Measurements from ENCODE around the gene CDK12.
"Not testable (repeated sequence)": the region's sequence is repeated elsewhere in the genome, so short reads cannot be mapped to it uniquely, and the experiment has no call there.

Gene CDK12

DNA sequence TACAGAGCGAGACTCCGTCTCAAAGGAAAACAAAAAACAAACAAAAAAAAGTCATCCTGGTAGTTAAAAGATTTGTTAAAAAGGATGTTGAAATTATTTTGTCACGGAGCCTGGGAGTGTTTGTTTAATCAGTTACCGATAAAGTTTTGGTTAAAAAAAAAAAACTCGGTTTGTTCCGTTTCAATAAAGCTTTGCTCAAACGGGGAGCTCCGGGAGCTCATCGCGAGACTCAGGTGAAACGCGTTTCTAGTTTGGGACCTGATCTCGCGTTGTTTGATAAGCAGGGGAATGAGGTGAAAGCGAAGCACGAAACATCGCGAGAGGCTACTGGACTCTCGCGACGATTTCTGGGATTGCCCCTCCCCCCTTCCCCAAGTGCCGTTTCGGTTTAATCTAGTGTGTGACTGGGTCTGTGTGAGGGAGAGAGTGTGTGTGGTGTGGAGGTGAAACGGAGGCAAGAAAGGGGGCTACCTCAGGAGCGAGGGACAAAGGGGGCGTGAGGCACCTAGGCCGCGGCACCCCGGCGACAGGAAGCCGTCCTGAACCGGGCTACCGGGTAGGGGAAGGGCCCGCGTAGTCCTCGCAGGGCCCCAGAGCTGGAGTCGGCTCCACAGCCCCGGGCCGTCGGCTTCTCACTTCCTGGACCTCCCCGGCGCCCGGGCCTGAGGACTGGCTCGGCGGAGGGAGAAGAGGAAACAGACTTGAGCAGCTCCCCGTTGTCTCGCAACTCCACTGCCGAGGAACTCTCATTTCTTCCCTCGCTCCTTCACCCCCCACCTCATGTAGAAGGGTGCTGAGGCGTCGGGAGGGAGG is at the start of gene CDK12:
Gene CDK12 (plus strand): TSS at position 374 of the 813 bp plus-strand sequence. CDS start 586 bp downstream, outside the sequence.
- peak; percentile 92 for DNase-seq
- peak; percentile 90 for ATAC-seq
- Mint-ChIP-seq H3K27ac (peak within 1 kb of the TSS; percentile 98), H3K27me3 (no peaks in the 10 kb centered on the region), H3K36me3 (ENCODE audit: low read depth) (peaks cover 28% of the 10 kb centered on the region), H3K4me3 (peak within 1 kb of the TSS; percentile 91), H3K4me1 (peaks cover 32% of the 10 kb centered on the region), H3K9me3 (no peaks in the 10 kb centered on the region)

DNA sequence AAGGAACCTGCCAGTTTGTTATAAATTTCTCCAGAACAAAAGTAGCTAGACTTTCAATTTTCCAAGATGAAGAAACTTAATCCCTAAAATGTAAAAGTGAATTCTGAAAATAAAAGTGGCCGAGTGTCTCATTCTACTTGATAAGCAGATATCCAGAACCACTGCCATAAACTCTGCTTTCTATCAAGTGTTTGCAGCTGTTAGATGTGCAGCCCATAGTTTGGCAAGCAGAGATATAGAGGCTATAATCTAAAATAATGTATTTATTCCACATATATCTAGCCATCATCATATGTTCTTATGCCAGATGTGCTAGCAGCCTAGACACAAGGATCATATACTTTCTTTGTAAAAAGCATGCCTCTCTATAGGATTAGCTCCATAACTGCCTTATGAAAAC is 45.1 kb upstream of the CDK12 start:
- Mint-ChIP-seq H3K9me3 (no peaks in the 10 kb centered on the region), H3K27me3 (no peaks in the 10 kb centered on the region), H3K4me3 (no peak overlapping the region), H3K36me3 (ENCODE audit: low read depth) (peaks cover 38% of the 10 kb centered on the region), H3K4me1 (no peaks in the 10 kb centered on the region), H3K27ac (no peak overlapping the region)
- no peak for DNase-seq
- no peak for ATAC-seq

DNA sequence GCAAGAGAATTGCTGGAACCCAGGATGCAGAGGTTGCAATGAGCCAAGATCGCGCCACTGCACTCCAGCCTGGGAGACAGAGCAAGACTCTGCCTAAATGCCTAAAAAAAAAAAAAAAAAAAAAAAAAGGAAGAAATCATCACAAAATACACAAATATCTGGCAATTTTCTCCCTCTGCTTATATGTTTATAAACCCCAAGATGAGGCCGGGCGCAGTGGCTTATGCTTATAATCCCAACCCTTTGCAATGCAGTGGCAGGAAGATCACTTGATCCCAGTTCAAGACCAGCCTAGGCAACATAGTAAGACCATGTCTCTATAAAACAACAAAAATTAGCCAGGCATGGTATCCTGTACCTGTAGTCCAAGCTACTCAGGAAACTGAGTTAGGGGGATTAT is 31.7 kb upstream of the CDK12 start:
- Mint-ChIP-seq H3K4me3 (no peak overlapping the region), H3K36me3 (ENCODE audit: low read depth) (peaks cover 27% of the 10 kb centered on the region), H3K9me3 (no peaks in the 10 kb centered on the region), H3K27ac (no peak overlapping the region), H3K27me3 (no peaks in the 10 kb centered on the region), H3K4me1 (no peaks in the 10 kb centered on the region)
- ATAC-seq (no peak), DNase-seq (no peak)

DNA sequence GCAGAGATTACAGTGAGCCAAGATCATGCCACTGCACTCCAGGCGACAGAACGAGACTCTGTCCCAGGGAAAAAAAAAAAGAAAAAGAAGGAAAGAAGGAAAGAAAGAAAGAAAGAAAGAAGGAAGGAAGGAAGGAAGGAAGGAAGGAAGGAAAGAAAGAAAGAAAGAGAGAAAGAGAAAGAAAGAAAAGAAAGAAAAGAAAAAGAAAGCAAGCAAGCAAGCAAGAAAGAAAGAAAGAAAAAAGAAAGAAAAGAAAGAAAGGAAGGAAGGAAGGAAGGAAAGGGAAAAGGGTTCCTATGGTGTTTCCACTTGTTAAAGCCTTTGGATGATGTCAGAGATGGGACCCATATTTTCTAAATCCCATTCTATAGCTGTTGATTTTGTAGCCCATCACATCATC is 21.4 kb upstream of the CDK12 start:
- H3K4me3 Mint-ChIP-seq, H3K4me1 Mint-ChIP-seq, ATAC-seq, H3K9me3 Mint-ChIP-seq, H3K27me3 Mint-ChIP-seq, H3K27ac Mint-ChIP-seq, DNase-seq: not testable (repeated sequence)
- peaks cover 43% of the 10 kb centered on the region for H3K36me3 Mint-ChIP-seq (ENCODE audit: low read depth)

GRCh38 chr17:39443326-39443725 is 18.0 kb upstream of the CDK12 start:
- Mint-ChIP-seq H3K4me3 (no peak overlapping the region), H3K27me3 (no peaks in the 10 kb centered on the region), H3K4me1 (peaks cover 5% of the 10 kb centered on the region), H3K9me3 (no peaks in the 10 kb centered on the region), H3K36me3 (ENCODE audit: low read depth) (peaks cover 51% of the 10 kb centered on the region), H3K27ac (no peak overlapping the region)
- ATAC-seq (no peak), DNase-seq (no peak)

GRCh38 chr17:39447561-39447960 is 13.7 kb upstream of the CDK12 start:
- no peak for ATAC-seq
- Mint-ChIP-seq H3K4me3 (no peak overlapping the region), H3K9me3 (no peaks in the 10 kb centered on the region), H3K36me3 (ENCODE audit: low read depth) (peaks cover 38% of the 10 kb centered on the region), H3K27me3 (no peaks in the 10 kb centered on the region), H3K27ac (no peak overlapping the region), H3K4me1 (peaks cover 29% of the 10 kb centered on the region)
- no peak for DNase-seq

DNA sequence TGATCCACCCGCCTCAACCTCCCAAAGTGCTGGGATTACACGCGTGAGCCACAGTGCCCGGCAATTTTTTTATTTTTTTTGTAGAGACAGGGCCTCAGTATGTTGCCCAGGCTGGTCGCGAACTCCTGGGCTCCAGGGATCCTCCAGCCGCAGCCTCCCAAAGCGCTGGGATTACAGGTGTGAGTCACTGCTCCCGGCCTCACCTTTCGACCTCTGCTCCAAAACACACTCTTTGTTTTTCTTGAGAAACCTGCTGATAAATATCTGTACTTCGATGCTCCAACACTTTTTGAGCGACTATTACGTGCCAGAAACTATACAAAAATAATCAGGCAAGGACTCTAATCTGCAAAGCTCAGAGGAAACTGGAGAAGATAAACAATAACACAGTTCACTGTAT is 11.2 kb upstream of the CDK12 start:
- Mint-ChIP-seq H3K9me3 (no peaks in the 10 kb centered on the region), H3K4me1 (peaks cover 29% of the 10 kb centered on the region), H3K36me3 (ENCODE audit: low read depth) (peaks cover 24% of the 10 kb centered on the region), H3K4me3 (peak overlapping the region; percentile 97), H3K27me3 (no peaks in the 10 kb centered on the region), H3K27ac (peak overlapping the region; percentile 97)
- ATAC-seq (no peak), DNase-seq (no peak)

DNA sequence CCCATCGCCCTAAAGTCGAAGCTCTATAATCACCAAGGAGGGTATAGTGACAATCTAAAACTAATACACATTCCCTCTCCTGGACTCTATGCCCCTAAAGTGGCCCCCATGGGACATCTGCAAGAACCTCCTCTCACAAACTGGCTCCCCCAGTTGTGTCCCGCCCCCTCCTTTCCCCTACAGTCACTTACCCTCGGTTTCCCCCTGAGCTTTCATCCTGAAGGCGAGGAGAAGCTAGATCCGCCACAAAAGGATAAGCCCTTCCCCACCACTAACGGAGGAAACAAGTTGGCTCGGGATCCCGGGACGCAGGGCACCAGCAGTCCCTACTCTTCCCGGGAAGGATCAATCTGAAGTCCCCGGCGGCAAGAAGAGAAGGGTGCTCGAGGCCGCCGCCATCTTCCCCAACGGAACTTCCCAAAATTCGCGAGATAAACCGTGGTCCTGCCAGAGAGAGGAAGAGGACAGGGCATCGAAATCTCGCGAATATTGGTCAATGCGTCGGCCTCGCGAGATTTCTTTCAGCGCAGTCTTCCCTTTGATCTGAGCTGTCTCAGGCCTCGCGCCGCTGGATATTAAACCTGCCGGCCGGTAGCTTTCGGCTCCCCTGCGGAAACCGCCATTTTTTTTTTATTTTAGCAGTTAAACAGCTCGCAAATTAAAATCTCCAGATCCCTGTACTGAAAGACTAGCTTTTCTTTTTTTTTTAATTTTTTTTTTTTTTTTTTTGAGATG is 10.3 kb upstream of the CDK12 start, which contains the start of gene MED1:
Gene MED1 (minus strand): TSS at position 417 of the 735 bp plus-strand sequence. CDS start 201 bp downstream, at position 216.
- peaks cover 21% of the 10 kb centered on the region for H3K36me3 Mint-ChIP-seq (ENCODE audit: low read depth)
- ATAC-seq: peak; percentile 100
- DNase-seq: peak; percentile 90
- peak within 1 kb of the TSS; percentile 97 for H3K27ac Mint-ChIP-seq
- no peaks in the 10 kb centered on the region for H3K9me3 Mint-ChIP-seq
- H3K4me1 Mint-ChIP-seq: peaks cover 29% of the 10 kb centered on the region
- H3K27me3 Mint-ChIP-seq: no peaks in the 10 kb centered on the region
- H3K4me3 Mint-ChIP-seq: peak within 1 kb of the TSS; percentile 97

DNA sequence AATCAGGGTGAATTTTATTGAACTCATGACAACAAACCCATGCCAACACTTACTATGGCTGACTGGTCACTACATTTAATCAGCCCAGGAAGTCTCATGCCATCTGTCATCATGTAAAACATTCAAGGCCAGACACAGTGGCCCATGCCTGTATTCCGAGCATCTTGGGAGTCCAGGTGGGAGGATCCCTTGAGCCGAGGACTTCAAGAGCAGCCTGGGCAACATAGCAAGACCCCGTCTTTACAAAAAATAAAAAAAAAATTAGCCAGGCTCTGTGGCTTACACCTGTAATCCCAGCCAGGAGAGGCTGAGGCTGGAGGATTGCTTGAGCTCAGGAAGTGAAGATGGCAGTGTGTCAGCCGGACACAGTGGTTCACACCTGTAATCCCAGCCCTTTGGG is 5.4 kb upstream of the CDK12 start:
- Mint-ChIP-seq H3K4me1 (peaks cover 15% of the 10 kb centered on the region), H3K4me3 (no peak overlapping the region), H3K27ac (no peak overlapping the region), H3K9me3 (no peaks in the 10 kb centered on the region), H3K27me3 (no peaks in the 10 kb centered on the region), H3K36me3 (ENCODE audit: low read depth) (no peaks in the 10 kb centered on the region)
- ATAC-seq (no peak), DNase-seq (no peak)

DNA sequence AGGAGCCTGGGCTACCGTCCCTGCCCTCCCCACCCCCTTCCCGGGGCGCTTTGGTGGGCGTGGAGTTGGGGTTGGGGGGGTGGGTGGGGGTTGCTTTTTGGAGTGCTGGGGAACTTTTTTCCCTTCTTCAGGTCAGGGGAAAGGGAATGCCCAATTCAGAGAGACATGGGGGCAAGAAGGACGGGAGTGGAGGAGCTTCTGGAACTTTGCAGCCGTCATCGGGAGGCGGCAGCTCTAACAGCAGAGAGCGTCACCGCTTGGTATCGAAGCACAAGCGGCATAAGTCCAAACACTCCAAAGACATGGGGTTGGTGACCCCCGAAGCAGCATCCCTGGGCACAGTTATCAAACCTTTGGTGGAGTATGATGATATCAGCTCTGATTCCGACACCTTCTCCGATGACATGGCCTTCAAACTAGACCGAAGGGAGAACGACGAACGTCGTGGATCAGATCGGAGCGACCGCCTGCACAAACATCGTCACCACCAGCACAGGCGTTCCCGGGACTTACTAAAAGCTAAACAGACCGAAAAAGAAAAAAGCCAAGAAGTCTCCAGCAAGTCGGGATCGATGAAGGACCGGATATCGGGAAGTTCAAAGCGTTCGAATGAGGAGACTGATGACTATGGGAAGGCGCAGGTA is 762 bp downstream of the CDK12 start:
- Mint-ChIP-seq H3K4me1 (peaks cover 37% of the 10 kb centered on the region), H3K4me3 (peak overlapping the region; percentile 91), H3K9me3 (no peaks in the 10 kb centered on the region), H3K27me3 (no peaks in the 10 kb centered on the region), H3K27ac (peak overlapping the region; percentile 98), H3K36me3 (ENCODE audit: low read depth) (peaks cover 31% of the 10 kb centered on the region)
- ATAC-seq: peak; percentile 6
- DNase-seq: no peak

DNA sequence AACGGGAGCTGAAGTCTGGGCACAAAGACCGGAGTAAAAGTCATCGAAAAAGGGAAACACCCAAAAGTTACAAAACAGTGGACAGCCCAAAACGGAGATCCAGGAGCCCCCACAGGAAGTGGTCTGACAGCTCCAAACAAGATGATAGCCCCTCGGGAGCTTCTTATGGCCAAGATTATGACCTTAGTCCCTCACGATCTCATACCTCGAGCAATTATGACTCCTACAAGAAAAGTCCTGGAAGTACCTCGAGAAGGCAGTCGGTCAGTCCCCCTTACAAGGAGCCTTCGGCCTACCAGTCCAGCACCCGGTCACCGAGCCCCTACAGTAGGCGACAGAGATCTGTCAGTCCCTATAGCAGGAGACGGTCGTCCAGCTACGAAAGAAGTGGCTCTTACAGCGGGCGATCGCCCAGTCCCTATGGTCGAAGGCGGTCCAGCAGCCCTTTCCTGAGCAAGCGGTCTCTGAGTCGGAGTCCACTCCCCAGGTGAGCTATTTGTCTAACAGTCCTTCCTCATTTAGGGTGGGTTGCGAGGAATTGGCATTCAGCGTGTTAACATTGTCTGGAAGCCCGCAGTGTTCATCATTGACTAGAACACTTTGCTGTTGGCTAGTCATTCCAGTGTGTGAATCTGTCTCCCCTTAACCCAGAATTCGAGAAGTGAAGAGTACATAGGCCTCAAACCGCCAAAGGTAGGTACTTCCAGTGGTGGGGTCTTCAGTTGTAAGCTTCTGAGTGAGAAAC is 1.5 kb downstream of the CDK12 start:
- peaks cover 38% of the 10 kb centered on the region for H3K36me3 Mint-ChIP-seq (ENCODE audit: low read depth)

GRCh38 chr17:39464639-39465181 is 3.4 kb downstream of the CDK12 start:
- not testable (repeated sequence) for ATAC-seq, H3K9me3 Mint-ChIP-seq, H3K27me3 Mint-ChIP-seq, DNase-seq
- H3K4me1 Mint-ChIP-seq: peaks cover 44% of the 10 kb centered on the region
- H3K4me3 Mint-ChIP-seq: peak overlapping the region; percentile 91
- H3K27ac Mint-ChIP-seq: peak overlapping the region; percentile 41
- H3K36me3 Mint-ChIP-seq (ENCODE audit: low read depth): peaks cover 39% of the 10 kb centered on the region

More for the DNA sequence above, 1.5 kb downstream of the CDK12 start:
- ATAC-seq (no peak), DNase-seq (no peak)
- Mint-ChIP-seq H3K27me3 (no peaks in the 10 kb centered on the region), H3K27ac (peak overlapping the region; percentile 98), H3K4me1 (peaks cover 43% of the 10 kb centered on the region), H3K4me3 (peak overlapping the region; percentile 91), H3K9me3 (no peaks in the 10 kb centered on the region)

- DNase-seq, H3K27ac Mint-ChIP-seq, H3K9me3 Mint-ChIP-seq, H3K27me3 Mint-ChIP-seq, H3K4me3 Mint-ChIP-seq, ATAC-seq: not testable (repeated sequence)
- Mint-ChIP-seq H3K4me1 (peaks cover 34% of the 10 kb centered on the region), H3K36me3 (ENCODE audit: low read depth) (peaks cover 44% of the 10 kb centered on the region)
Observed at GRCh38 chr17:39468610-39469009, 7.3 kb downstream of the CDK12 start.

DNA sequence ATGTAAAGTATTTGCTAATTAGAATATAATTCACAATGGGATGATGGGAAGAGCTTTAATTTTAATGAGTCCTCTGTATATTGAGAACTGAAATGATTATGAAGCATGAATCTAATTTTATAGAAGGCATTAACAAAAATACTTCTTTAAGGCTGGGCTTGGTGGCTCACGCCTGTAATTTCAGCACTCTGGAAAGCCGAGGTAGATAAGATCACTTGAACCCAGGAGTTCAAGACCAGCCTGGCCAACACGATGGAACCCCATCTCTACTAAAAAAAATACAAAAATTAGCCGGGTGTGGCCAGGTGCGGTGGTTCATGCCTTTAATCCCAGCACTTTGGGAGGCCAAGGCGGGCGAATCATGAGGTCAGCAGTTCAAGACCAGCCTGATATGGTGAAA is 12.0 kb downstream of the CDK12 start:
- no peaks in the 10 kb centered on the region for H3K9me3 Mint-ChIP-seq
- no peak overlapping the region for H3K27ac Mint-ChIP-seq
- H3K4me3 Mint-ChIP-seq: no peak overlapping the region
- ATAC-seq (no peak), DNase-seq (no peak)
- no peaks in the 10 kb centered on the region for H3K27me3 Mint-ChIP-seq
- H3K36me3 Mint-ChIP-seq (ENCODE audit: low read depth): peaks cover 27% of the 10 kb centered on the region
- H3K4me1 Mint-ChIP-seq: no peaks in the 10 kb centered on the region
